Osteoblast (primary cell): Measurements from ENCODE around the gene PIH1D1. TPM values are rescaled to one million over a fixed set of nuclear protein-coding genes. Genes with fewer than 3 reads are reported as not detected.
"Not testable (repeated sequence)": the region's sequence is repeated elsewhere in the genome, so short reads cannot be mapped to it uniquely, and the experiment has no call there.

Experiments
- DNase-seq: peaks from one replicate; pipeline ENCODE4 v3.0.0; 2011; ENCODE audit warnings: low spot score, mixed read lengths; ENCODE audit not compliant: insufficient read length; ENCODE audit errors: missing footprints
- H2AFZ ChIP-seq: 2 replicates; pipeline ENCODE4 v1.6.0; 2011; ENCODE audit warnings: mild to moderate bottlenecking, low read length
- H3K27ac ChIP-seq: 2 replicates; pipeline ENCODE4 v1.5.1; 2011; ENCODE audit warnings: mild to moderate bottlenecking, low read depth, low read length, moderate library complexity
- H3K27me3 ChIP-seq: 2 replicates; pipeline ENCODE4 v1.6.0; 2012; ENCODE audit warnings: mild to moderate bottlenecking, control low read depth, inconsistent platforms, low read length, moderate library complexity; ENCODE audit not compliant: insufficient read depth
- H3K36me3 ChIP-seq: 2 replicates; pipeline ENCODE4 v1.5.1; 2011; ENCODE audit warnings: mild to moderate bottlenecking, low read length, control low read depth, moderate library complexity; ENCODE audit not compliant: insufficient read depth
- H3K4me1 ChIP-seq: 2 replicates; pipeline ENCODE4 v1.5.1; 2011; ENCODE audit warnings: mild to moderate bottlenecking, low read length, control low read depth, moderate library complexity; ENCODE audit not compliant: insufficient read depth
- H3K4me2 ChIP-seq: 2 replicates; pipeline ENCODE4 v1.6.0; 2011; ENCODE audit warnings: mild to moderate bottlenecking, low read length; ENCODE audit not compliant: insufficient read depth
- H3K4me3 ChIP-seq: fragments of 200-600 bp; sonication (generic); 3 replicates; pipeline ENCODE4 v1.5.1; 2012; ENCODE audit warnings: mild to moderate bottlenecking, low read length, inconsistent platforms; ENCODE audit not compliant: insufficient read depth
- H3K79me2 ChIP-seq: 2 replicates; pipeline ENCODE4 v1.6.0; 2012; ENCODE audit warnings: mild to moderate bottlenecking, low read length, control low read depth, inconsistent platforms; ENCODE audit not compliant: insufficient read depth
- H3K9me3 ChIP-seq: 2 replicates; pipeline ENCODE4 v1.5.1; 2011; ENCODE audit warnings: low read depth, low read length, control low read depth
- H4K20me1 ChIP-seq: 2 replicates; pipeline ENCODE4 v1.6.0; 2012; ENCODE audit warnings: mild to moderate bottlenecking, low read length, control low read depth; ENCODE audit not compliant: insufficient read depth
- CTCF ChIP-seq: IDR thresholded peaks from 2 replicates; pipeline ENCODE4 v1.5.1; 2011; ENCODE audit warnings: mild to moderate bottlenecking, low read depth, low read length, moderate library complexity; ENCODE audit errors: extremely low read depth
- total RNA-seq: library from RNA; depleted of rRNA; stranded (reverse); fragments of >200 nt; gene quantifications from 2 replicates; pipeline ENCODE4 v1.2.3, GENCODE V29; 2012

The PIH1D1 gene
- total RNA-seq, 1 donor: 79.3 TPM

- peak overlapping the region; percentile 65 for H2AFZ ChIP-seq
- H3K27me3 ChIP-seq: no peaks in the 10 kb centered on the region
- H3K9me3 ChIP-seq: no peaks in the 10 kb centered on the region
These were observed 22.9 kb upstream of the PIH1D1 start for GRCh38 chr19:49474542-49474924.

GRCh38 chr19:49473868-49474541 is 22.4 kb upstream of the PIH1D1 start, which contains the start of gene FLT3LG:
Gene FLT3LG (plus strand): TSS chr19:49474215. CDS start chr19:49474640, 425 bp downstream.
- no peak within 1 kb of the TSS for H3K27ac ChIP-seq

More at GRCh38 chr19:49474542-49474924, 22.9 kb upstream of the PIH1D1 start:
- Histone ChIP-seq H4K20me1 (no peaks in the 10 kb centered on the region), H3K4me1 (peaks cover 6% of the 10 kb centered on the region), H3K79me2 (no peaks in the 10 kb centered on the region), H3K27ac (no peak overlapping the region), H3K36me3 (no peaks in the 10 kb centered on the region), H3K4me2 (peak overlapping the region; percentile 93), H3K4me3 (peak overlapping the region; percentile 92)
- DNase-seq: no peak
- TF ChIP-seq CTCF: no peak

GRCh38 chr19:49473501-49473867 is 21.9 kb upstream of the PIH1D1 start:
- not testable (repeated sequence) for H3K9me3 ChIP-seq, H3K4me1 ChIP-seq, H3K79me2 ChIP-seq, H4K20me1 ChIP-seq, H3K27ac ChIP-seq, DNase-seq, H3K27me3 ChIP-seq, H3K36me3 ChIP-seq
- Histone ChIP-seq H3K4me3 (peak overlapping the region; percentile 92), H2AFZ (peak overlapping the region; percentile 91), H3K4me2 (peak overlapping the region; percentile 93)

More at GRCh38 chr19:49473868-49474541, 22.4 kb upstream of the PIH1D1 start, which contains the start of gene FLT3LG:
- Histone ChIP-seq H3K36me3 (no peaks in the 10 kb centered on the region), H3K9me3 (no peaks in the 10 kb centered on the region), H3K4me3 (peak within 1 kb of the TSS; percentile 92), H3K4me2 (peak within 1 kb of the TSS; percentile 93), H3K27me3 (no peaks in the 10 kb centered on the region), H4K20me1 (no peaks in the 10 kb centered on the region), H3K4me1 (peaks cover 6% of the 10 kb centered on the region), H2AFZ (peak within 1 kb of the TSS; percentile 91), H3K79me2 (no peaks in the 10 kb centered on the region)
- peak; percentile 100 for DNase-seq
- TF ChIP-seq CTCF: peak; percentile 93

GRCh38 chr19:49472936-49473335 is 21.3 kb upstream of the PIH1D1 start:
- Histone ChIP-seq H4K20me1 (no peaks in the 10 kb centered on the region), H3K27ac (no peak overlapping the region), H3K79me2 (no peaks in the 10 kb centered on the region), H3K4me1 (peaks cover 6% of the 10 kb centered on the region), H3K4me3 (no peak overlapping the region), H3K27me3 (no peaks in the 10 kb centered on the region), H3K4me2 (no peak overlapping the region), H2AFZ (peak overlapping the region; percentile 27), H3K9me3 (no peaks in the 10 kb centered on the region), H3K36me3 (no peaks in the 10 kb centered on the region)
- no peak for TF ChIP-seq CTCF
- peak; percentile 83 for DNase-seq
